ENCODE data around the gene ATXN7L3. TPM values are rescaled to one million over a fixed set of nuclear protein-coding genes. Genes with fewer than 3 reads are reported as not detected.

Gene ATXN7L3
- polyA plus RNA-seq, 2 of the 4 experiments (the other 2 are of a cell fraction), result 60.5 to 72.7 TPM

DNA sequence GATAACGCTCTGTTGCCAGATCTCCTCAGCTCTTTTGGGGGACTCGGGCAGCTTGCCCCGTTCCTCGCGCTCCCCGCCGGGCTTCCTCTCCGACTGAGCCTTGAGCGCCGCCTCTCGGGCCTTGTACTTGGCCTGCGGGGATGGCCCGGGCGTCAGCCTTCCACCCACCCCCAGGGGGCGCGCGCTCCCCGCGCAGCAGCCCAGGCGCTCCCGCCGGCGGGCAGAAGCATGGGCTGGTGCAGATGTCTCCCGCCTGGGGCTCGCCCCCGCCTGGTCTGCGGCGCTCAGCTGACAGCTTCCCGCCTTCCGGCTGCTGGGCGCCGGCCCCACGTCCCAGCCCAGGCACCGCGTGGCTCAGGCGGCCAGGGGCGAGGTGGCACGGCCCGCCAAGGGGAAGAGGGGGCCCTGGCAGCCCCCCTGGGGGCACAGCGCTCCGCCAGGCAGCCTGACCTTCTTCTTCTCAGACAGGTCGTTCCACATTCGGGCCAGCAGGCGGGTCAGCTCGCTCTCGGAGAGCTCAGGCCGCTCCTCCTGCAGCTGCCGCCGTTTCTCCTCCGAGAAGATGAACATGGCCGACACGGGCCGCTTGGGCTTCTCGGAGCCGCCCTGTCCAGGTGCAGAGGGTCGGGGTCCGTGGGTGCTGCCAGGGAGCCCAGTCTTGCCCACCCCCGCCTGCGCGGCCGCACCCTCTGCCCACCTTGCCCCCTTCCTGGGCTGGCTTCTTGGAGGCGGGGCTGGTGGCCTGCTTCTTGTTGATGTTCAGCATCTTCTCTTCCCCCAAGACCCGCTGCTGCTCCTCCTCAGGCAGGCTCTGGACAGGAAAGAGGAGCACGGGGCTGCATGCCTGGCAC is 10.9 kb upstream of the ATXN7L3 start:
- CTCF ChIA-PET, result interaction anchor here (0.6 to 10.7 kb wide), 72 partner anchors 8 to 508 kb away, joined by 3 to 246 read pairs (median 4); partner anchors contain the start of genes ASB16, FAM171A2, GRN and HDAC5
- DNase-seq (ENCODE audit: low read depth in 1 of 2, low spot score in 1 of 2), result peak; percentile 84 to 91
- peak overlapping the region in 1 of 2 experiments; percentile 65; a peak in 2 of 6 replicates for H3K27ac ChIP-seq
- peaks cover 27% of the 10 kb centered on the region for H3K4me1 ChIP-seq
- FAIRE-seq, result no peak
- POLR2A ChIA-PET, result interaction anchor here (0.5 to 2.3 kb wide), 7 partner anchors 10 to 1615 kb away, joined by 3 to 9 read pairs (median 5); partner anchors contain the start of genes ATXN7L3 and GRN
- 43% methylated on average over 56 of the region's 64 CpGs for WGBS (ENCODE audit: missing lambda C conversion rate)
- peak; percentile 77 to 92 for ATAC-seq
- peak overlapping the region; percentile 37; the same call in 1 of the 3 replicates for H3K4me2 ChIP-seq
- H3K4me3 ChIP-seq, result no peak overlapping the region
- H3K9me3 ChIP-seq, result no peaks in the 10 kb centered on the region
- TF ChIP-seq ZNF302 (CRISPR knock-in tag; IDR thresholded peaks at IDR 0.05), result no peak
- TF ChIP-seq, protein P1, sequence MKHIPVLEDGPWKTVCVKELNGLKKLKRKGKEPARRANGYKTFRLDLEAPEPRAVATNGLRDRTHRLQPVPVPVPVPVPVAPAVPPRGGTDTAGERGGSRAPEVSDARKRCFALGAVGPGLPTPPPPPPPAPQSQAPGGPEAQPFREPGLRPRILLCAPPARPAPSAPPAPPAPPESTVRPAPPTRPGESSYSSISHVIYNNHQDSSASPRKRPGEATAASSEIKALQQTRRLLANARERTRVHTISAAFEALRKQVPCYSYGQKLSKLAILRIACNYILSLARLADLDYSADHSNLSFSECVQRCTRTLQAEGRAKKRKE (CRISPR knock-in tag; IDR thresholded peaks at IDR 0.05; ENCODE audit: low read depth), result peak; percentile 10; the same call in 1 of the 2 replicates
- no peak for TF ChIP-seq ESRRA (IDR thresholded peaks at IDR 0.05; ENCODE audit: borderline replicate concordance, low read length)
- peak; percentile 87 for TF ChIP-seq MAX (IDR thresholded peaks at IDR 0.05)
- no peak for TF ChIP-seq BHLHE40 (IDR thresholded peaks at IDR 0.05; ENCODE audit: low read depth, low read length)
- no peak for TF ChIP-seq EHF (CRISPR knock-in tag; IDR thresholded peaks at IDR 0.05)
- no peak for TF ChIP-seq CBX2 (IDR thresholded peaks at IDR 0.05; ENCODE audit: borderline replicate concordance, low read depth)
- TF ChIP-seq, protein P2, sequence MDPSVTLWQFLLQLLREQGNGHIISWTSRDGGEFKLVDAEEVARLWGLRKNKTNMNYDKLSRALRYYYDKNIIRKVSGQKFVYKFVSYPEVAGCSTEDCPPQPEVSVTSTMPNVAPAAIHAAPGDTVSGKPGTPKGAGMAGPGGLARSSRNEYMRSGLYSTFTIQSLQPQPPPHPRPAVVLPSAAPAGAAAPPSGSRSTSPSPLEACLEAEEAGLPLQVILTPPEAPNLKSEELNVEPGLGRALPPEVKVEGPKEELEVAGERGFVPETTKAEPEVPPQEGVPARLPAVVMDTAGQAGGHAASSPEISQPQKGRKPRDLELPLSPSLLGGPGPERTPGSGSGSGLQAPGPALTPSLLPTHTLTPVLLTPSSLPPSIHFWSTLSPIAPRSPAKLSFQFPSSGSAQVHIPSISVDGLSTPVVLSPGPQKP (IDR thresholded peaks at IDR 0.05; ENCODE audit: low read depth, low read length), result no peak
- no peak for TF ChIP-seq HES2 (IDR thresholded peaks at IDR 0.05)
- no peak for TF ChIP-seq BCL3 (IDR thresholded peaks at IDR 0.05)
- TF ChIP-seq KDM1A (IDR thresholded peaks at IDR 0.05; ENCODE audit: low read depth), result no peak
- peak; percentile 88 for TF ChIP-seq E2F6 (IDR thresholded peaks at IDR 0.05; ENCODE audit: borderline replicate concordance, low read depth)
- no peak for TF ChIP-seq POLR2AphosphoS2 (conservative IDR thresholded peaks at IDR 0.05; ENCODE audit: low read length)
- TF ChIP-seq RAD21 (conservative IDR thresholded peaks at IDR 0.05 in 1 of 2, IDR thresholded peaks at IDR 0.05 in 1 of 2), result peak; percentile 84 to 96
- TF ChIP-seq FOSB (CRISPR knock-in tag; IDR thresholded peaks at IDR 0.05), result no peak
- TF ChIP-seq SMC3 (IDR thresholded peaks at IDR 0.05), result peak; percentile 90
- no peak for TF ChIP-seq HOXA7 (CRISPR knock-in tag; IDR thresholded peaks at IDR 0.05)
- TF ChIP-seq, protein P3, sequence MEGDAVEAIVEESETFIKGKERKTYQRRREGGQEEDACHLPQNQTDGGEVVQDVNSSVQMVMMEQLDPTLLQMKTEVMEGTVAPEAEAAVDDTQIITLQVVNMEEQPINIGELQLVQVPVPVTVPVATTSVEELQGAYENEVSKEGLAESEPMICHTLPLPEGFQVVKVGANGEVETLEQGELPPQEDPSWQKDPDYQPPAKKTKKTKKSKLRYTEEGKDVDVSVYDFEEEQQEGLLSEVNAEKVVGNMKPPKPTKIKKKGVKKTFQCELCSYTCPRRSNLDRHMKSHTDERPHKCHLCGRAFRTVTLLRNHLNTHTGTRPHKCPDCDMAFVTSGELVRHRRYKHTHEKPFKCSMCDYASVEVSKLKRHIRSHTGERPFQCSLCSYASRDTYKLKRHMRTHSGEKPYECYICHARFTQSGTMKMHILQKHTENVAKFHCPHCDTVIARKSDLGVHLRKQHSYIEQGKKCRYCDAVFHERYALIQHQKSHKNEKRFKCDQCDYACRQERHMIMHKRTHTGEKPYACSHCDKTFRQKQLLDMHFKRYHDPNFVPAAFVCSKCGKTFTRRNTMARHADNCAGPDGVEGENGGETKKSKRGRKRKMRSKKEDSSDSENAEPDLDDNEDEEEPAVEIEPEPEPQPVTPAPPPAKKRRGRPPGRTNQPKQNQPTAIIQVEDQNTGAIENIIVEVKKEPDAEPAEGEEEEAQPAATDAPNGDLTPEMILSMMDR (IDR thresholded peaks at IDR 0.05), result peak; percentile 99
- TF ChIP-seq FOXS1 (CRISPR knock-in tag; IDR thresholded peaks at IDR 0.05), result no peak
- no peak for TF ChIP-seq RCOR1 (IDR thresholded peaks at IDR 0.05; ENCODE audit: low read depth, low read length)
- TF ChIP-seq HDAC2 (IDR thresholded peaks at IDR 0.05), result no peak
- no peak for TF ChIP-seq FOSL2 (IDR thresholded peaks at IDR 0.05)
- TF ChIP-seq FOSL2 (CRISPR knock-in tag; IDR thresholded peaks at IDR 0.05), result no peak; the same call in 1 of the 2 replicates
- peak in 1 of 2 experiments; percentile 41; a peak in 1 of 5 replicates for TF ChIP-seq JUN (IDR thresholded peaks at IDR 0.05)
- TF ChIP-seq NR3C1 (IDR thresholded peaks at IDR 0.05), result no peak
- no peak for TF ChIP-seq JUNB (IDR thresholded peaks at IDR 0.05)
- no peak for TF ChIP-seq ZFP36 (IDR thresholded peaks at IDR 0.05; ENCODE audit: borderline replicate concordance, partially characterized antibody)
- no peak for TF ChIP-seq HOXB13 (CRISPR knock-in tag; IDR thresholded peaks at IDR 0.05; ENCODE audit: low read depth)
- 0 out of 2 replicates have a peak, but pooled peaks have one; percentile 65 for TF ChIP-seq MAZ (IDR thresholded peaks at IDR 0.05; ENCODE audit: borderline replicate concordance, low read depth, low read length)
- no peak for TF ChIP-seq ZC3H11A (IDR thresholded peaks at IDR 0.05)
- TF ChIP-seq TFCP2L1 (CRISPR knock-in tag; IDR thresholded peaks at IDR 0.05), result no peak
- TF ChIP-seq RNF2 (IDR thresholded peaks at IDR 0.05; ENCODE audit: borderline replicate concordance, low read depth), result no peak
- TF ChIP-seq CBX8 (IDR thresholded peaks at IDR 0.05), result no peak
- TF ChIP-seq RFX5 (IDR thresholded peaks at IDR 0.05), result no peak
- no peak for TF ChIP-seq MAFK (IDR thresholded peaks at IDR 0.05; ENCODE audit: partially characterized antibody)
- no peak for TF ChIP-seq KDM5A (IDR thresholded peaks at IDR 0.05)
